Astrocyte of the cerebellum (primary cell): ENCODE data around the gene SPP2.

ENCODE experiments used
- DNase-seq: peaks from one replicate; pipeline ENCODE4 v3.0.0-alpha.2; 2011; ENCODE audit warnings: low read depth
- H3K4me3 ChIP-seq: 2 replicates; pipeline ENCODE4 v1.5.1; 2011; ENCODE audit warnings: mild to moderate bottlenecking, low read depth, low read length, moderate library complexity
- in situ Hi-C: cut with HindIII; loops from 2 replicates; pipeline ENCODE4 v1.10.0; 2017; ENCODE audit warnings: low sequenced_read_pairs
- TF ChIP-seq, protein P1 (sequence below): IDR thresholded peaks from 2 replicates; pipeline ENCODE4 v1.5.1; 2012; ENCODE audit warnings: low read length, low read depth, moderate library complexity, mild to moderate bottlenecking; ENCODE audit errors: missing control alignments

Gene SPP2

DNA sequence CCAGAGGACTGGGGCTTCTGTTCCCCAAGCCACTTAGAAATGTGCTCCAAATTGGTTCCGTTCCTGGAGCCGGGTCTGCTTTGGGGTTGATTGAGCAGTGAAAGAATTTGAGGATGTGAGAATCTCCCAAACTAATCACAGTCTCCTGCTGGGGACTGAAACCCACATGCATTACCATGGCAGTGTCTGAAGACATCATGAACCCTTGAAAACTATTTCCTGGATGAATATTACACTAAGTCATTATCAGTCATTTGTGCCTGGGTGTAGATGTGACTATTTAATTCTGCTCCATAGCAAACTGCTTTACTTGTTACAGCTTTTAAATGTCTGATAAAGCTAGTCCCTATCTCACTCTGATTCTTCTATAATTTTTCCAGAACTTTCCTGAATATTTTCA is 27.6 kb downstream of the SPP2 start:
- H3K4me3 ChIP-seq, result no peak overlapping the region
- DNase-seq, result no peak
- in situ Hi-C loops, result no loop called here
- TF ChIP-seq, protein P1, sequence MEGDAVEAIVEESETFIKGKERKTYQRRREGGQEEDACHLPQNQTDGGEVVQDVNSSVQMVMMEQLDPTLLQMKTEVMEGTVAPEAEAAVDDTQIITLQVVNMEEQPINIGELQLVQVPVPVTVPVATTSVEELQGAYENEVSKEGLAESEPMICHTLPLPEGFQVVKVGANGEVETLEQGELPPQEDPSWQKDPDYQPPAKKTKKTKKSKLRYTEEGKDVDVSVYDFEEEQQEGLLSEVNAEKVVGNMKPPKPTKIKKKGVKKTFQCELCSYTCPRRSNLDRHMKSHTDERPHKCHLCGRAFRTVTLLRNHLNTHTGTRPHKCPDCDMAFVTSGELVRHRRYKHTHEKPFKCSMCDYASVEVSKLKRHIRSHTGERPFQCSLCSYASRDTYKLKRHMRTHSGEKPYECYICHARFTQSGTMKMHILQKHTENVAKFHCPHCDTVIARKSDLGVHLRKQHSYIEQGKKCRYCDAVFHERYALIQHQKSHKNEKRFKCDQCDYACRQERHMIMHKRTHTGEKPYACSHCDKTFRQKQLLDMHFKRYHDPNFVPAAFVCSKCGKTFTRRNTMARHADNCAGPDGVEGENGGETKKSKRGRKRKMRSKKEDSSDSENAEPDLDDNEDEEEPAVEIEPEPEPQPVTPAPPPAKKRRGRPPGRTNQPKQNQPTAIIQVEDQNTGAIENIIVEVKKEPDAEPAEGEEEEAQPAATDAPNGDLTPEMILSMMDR, result no peak

DNA sequence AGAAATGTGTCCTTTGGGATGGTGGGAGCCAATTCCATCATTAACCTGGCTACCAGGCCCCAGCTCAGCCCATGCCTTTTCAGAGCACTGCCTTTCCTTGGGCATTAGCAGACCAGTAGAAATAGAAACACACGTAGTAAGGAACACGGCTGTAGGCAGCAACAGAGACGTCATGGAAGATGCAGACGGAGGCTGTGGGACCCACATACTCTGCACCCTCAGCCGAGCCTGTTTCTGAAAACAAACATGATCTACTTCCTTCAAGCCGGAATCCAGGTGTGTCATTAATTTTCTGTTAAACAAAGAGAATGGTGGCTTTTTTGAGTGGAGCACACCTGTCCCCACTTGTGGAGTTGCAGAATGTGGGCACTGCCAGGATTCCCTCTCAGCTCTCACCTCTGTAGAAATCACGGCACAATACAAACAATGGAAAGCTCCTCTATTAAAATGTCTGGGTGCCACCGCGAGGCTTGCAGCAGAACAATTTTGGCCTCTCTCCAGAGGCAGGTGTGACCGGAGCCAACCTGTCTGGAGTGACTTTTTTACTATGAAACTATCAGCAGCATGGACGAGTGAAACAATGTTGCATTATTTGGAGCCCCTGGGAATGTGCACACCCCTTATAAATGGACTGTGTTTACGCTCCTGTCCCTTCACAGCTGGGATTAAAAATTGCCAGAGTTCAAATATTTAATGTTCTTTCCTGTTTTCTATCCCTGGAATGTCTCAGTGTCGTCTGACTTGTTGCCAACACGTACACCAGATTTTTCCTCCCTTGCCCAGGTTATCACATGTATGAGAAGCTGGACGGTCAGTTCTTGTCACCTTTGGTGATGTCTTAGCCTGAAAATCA is 31.7 kb downstream of the SPP2 start:
- DNase-seq, result no peak
- H3K4me3 ChIP-seq, result no peak overlapping the region
- TF ChIP-seq, protein P1, result no peak
- in situ Hi-C loops, result no loop called here

DNA sequence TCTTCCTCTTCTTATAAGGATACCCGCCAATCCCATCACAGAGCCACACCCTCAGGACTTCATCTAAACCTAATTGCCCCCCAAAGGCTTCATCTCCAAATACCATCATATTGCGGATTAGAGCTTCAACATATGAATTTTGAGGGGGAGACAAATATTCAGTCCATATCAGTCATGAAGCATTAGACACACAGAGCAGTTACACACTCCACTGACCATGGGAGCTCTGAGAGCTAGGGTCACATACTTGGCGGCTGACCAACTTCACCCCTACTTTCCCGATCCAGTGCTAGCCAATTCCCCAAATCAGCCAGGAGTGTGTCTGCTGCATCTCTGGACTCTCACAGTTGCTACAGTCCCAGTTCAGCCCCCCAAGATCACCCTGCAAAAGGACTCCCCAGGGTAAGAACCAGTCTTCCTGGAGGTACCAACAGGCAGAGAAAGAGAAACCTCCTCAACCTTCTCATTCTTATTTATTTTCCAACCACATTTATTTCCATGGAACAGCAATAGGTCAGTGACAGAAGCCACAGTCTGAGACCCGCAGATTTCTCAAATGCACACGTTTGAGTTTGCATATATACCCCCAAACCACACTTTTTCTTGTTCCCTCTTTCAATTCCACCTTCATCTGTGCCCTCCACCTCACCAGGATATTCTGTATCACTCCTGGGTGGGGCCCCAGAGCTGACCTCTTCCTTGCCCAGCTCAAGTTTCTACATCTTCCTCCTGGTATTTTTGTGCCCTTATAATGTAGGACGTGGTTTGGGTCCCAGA is 33.3 kb downstream of the SPP2 start:
- TF ChIP-seq, protein P1, result no peak
- no peak overlapping the region for H3K4me3 ChIP-seq
- in situ Hi-C loops, result no loop called here
- DNase-seq, result no peak

DNA sequence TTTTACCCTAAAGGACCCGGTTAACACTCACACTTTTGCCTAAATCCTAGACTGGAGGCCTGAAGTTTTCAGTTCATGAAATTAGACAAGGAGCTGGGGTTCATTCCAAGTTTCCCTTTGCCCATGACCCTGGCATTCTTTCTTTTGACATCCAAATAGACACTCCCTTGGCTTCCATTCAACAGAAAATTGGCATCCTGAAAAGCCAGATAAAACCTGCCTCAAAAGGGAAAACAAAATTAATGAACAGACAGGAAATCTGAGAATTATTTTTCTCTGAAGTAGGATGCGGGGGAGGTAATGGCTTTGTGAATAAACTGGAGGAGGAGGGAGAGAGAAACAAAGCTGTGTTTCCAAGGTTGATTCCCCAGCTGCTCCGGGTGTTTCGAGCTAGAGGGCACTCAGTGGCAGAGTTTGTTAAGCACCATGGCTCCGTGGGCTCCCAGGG is 41.0 kb downstream of the SPP2 start:
- TF ChIP-seq, protein P1, result no peak
- in situ Hi-C loops, result no loop called here
- DNase-seq, result no peak
- H3K4me3 ChIP-seq, result no peak overlapping the region

DNA sequence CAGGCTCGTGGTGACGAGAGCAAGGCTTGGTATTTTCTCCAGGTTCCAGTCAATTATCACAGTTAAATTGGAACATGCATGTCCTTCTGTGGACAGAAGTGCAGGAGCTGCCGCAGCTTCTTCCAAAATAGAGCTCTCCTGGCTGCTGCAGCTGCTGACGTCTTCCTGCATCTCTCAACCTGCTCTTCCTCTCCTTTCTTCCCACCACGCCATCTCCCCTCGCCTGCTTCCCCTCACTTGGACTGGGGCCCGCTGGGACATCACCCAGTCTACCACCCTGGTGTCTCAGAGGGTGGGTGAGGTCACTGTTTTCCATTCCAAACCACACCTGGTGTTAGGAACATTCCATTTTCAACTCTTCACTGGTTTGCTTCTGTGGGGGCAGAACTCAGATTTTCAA is 41.4 kb downstream of the SPP2 start:
- DNase-seq, result no peak
- TF ChIP-seq, protein P1, result no peak
- no peak overlapping the region for H3K4me3 ChIP-seq
- in situ Hi-C loops, result no loop called here

DNA sequence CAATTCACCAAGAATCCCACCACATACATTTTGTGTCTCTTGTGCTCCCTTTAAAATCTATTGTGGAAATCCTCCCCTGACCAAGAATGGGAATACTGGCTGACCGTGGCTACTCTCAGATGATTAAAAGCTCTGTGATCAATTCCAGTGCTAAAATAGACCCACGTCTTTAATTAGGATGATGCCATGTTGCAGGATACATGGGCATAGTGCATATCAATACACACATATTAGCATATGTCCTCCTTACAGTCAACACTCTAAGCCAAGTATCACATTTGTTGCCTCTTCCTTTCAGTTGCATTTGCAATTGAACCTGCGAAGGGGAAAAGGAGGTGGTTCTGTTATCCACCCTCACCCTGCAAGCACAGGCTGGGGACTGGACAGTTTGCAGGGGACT is 41.8 kb downstream of the SPP2 start:
- no peak for DNase-seq
- in situ Hi-C loops, result no loop called here
- TF ChIP-seq, protein P1, result no peak
- no peak overlapping the region for H3K4me3 ChIP-seq
